Endothelial cell of umbilical vein (primary cell): ENCODE results near the gene SIAH3. TPM values are rescaled to one million over a fixed set of nuclear protein-coding genes. Genes with fewer than 3 reads are reported as not detected.
"Not testable (repeated sequence)": the region's sequence is repeated elsewhere in the genome, so short reads cannot be mapped to it uniquely, and the experiment has no call there.

Experiments used
- BruUV-seq: library from RNA; stranded (reverse); fragments of 400-500 nt; replicated peaks from 2 replicates; lab custom pipeline; 2021; lab: Mats Ljungman, UMichigan
- CTCF ChIA-PET: fragments of 300-600, 350-600 bp; sonication (Branson Sonifier 250); formaldehyde crosslinking; loops from one replicate; lab custom pipeline; 2021; ENCODE audit warnings: antibody characterized with exemption, inconsistent platforms; lab: Charles Lee
- POLR2A ChIA-PET: fragments of 300-600, 350-600 bp; sonication (Branson Sonifier 250); formaldehyde crosslinking; loops from one replicate; lab custom pipeline; 2021; ENCODE audit warnings: antibody characterized with exemption, inconsistent platforms; lab: Charles Lee
- DNase-seq: peaks from one replicate; pipeline ENCODE4 v3.0.0-alpha.2; 2011; ENCODE audit warnings: low read depth, low spot score
- FAIRE-seq: peaks from 2 replicates; lab custom pipeline; 2011; peaks lifted over from hg19 to GRCh38; lab: Jason Lieb, UNC
- H2AFZ ChIP-seq: 2 replicates; pipeline ENCODE4 v1.6.0; 2012; ENCODE audit warnings: low read depth, low read length, control low read depth, inconsistent platforms
- H3K27ac ChIP-seq: 2 replicates; pipeline ENCODE4 v1.5.1; 2011; ENCODE audit warnings: low read depth, mild to moderate bottlenecking, control low read depth, low read length, moderate library complexity; ENCODE audit not compliant: insufficient read depth
- H3K27me3 ChIP-seq, 2 experiments: 2 replicates each; pipeline versions ENCODE4 v1.6.0 to v1.6.1; 2011; ENCODE audit warnings: low read length in 2 of 2, mixed read lengths in 1 of 2; ENCODE audit not compliant: control insufficient read depth in 2 of 2, insufficient read depth in 2 of 2
- H3K36me3 ChIP-seq, 2 experiments: 2 replicates in 1 of 2; 3 replicates in 1 of 2; pipeline ENCODE4 v1.5.1; 2011; ENCODE audit warnings: low read length in 2 of 2, mild to moderate bottlenecking in 1 of 2, moderate library complexity in 1 of 2; ENCODE audit not compliant: control insufficient read depth in 2 of 2, insufficient read depth in 2 of 2; ENCODE audit errors: extremely low read depth in 1 of 2
- H3K4me1 ChIP-seq: 3 replicates; pipeline ENCODE4 v1.5.1; 2011; ENCODE audit warnings: mild to moderate bottlenecking, low read length; ENCODE audit not compliant: control insufficient read depth, insufficient read depth; ENCODE audit errors: extremely low read depth
- H3K4me2 ChIP-seq: 2 replicates; pipeline ENCODE4 v1.6.1; 2011; ENCODE audit warnings: low read length, control low read depth, mixed read lengths; ENCODE audit not compliant: insufficient read depth
- H3K4me3 ChIP-seq, 3 experiments: fragments of 200-600 bp in 1 of 3; sonication (generic), shearing (Covaris generic) in 1 of 3; replicated peaks in 1 of 3; 2 replicates each; pipeline ENCODE4 v1.5.1; 2011 to 2016; ENCODE audit warnings: control low read depth in 3 of 3, low read length in 3 of 3, mild to moderate bottlenecking in 2 of 3, inconsistent platforms in 1 of 3, low read depth in 1 of 3, moderate library complexity in 1 of 3; ENCODE audit not compliant: insufficient read depth in 1 of 3
- H3K79me2 ChIP-seq: 2 replicates; pipeline ENCODE4 v1.6.0; 2012; ENCODE audit warnings: low read length, inconsistent platforms; ENCODE audit not compliant: control insufficient read depth, insufficient read depth
- H3K9ac ChIP-seq: replicated peaks from 2 replicates; pipeline ENCODE3; 2011; ENCODE audit warnings: low read length, control low read depth; ENCODE audit not compliant: insufficient read depth; ENCODE audit errors: extremely low read depth
- H3K9me1 ChIP-seq: replicated peaks from 3 replicates; pipeline ENCODE4 v1.6.0; 2011; ENCODE audit warnings: mild to moderate bottlenecking, low read length; ENCODE audit not compliant: control insufficient read depth, insufficient read depth; ENCODE audit errors: extremely low read depth
- H3K9me3 ChIP-seq: replicated peaks from 2 replicates; pipeline ENCODE4 v1.5.1; 2012; ENCODE audit warnings: low read length, inconsistent platforms; ENCODE audit not compliant: control insufficient read depth, insufficient read depth
- H4K20me1 ChIP-seq: replicated peaks from 2 replicates; pipeline ENCODE3; 2011; ENCODE audit warnings: mild to moderate bottlenecking, low read length; ENCODE audit not compliant: control insufficient read depth, insufficient read depth; ENCODE audit errors: extremely low read depth
- EZH2 ChIP-seq: IDR thresholded peaks from 2 replicates; pipeline ENCODE4 v1.6.1; 2012; ENCODE audit warnings: borderline replicate concordance, low read depth, mild to moderate bottlenecking, moderate library complexity, low read length, inconsistent platforms; ENCODE audit not compliant: severe bottlenecking
- FOS ChIP-seq: IDR thresholded peaks from 2 replicates; pipeline ENCODE4 v1.6.1; 2011; ENCODE audit warnings: mild to moderate bottlenecking, low read length, moderate library complexity, borderline replicate concordance; ENCODE audit not compliant: insufficient read depth
- GATA2 ChIP-seq: IDR thresholded peaks from 2 replicates; pipeline ENCODE4 v1.7.0; 2011; ENCODE audit warnings: low read depth, mild to moderate bottlenecking, moderate library complexity, mixed read lengths, low read length; ENCODE audit not compliant: insufficient read length, insufficient read depth
- JUN ChIP-seq: IDR thresholded peaks from 2 replicates; pipeline ENCODE4 v1.6.1; 2011; ENCODE audit warnings: borderline replicate concordance, low read depth; ENCODE audit not compliant: insufficient read length, insufficient read depth
- POLR2A ChIP-seq: IDR thresholded peaks from 2 replicates; pipeline ENCODE4 v1.6.1; 2012; ENCODE audit warnings: low read depth, mild to moderate bottlenecking, control low read depth, low read length
- dilution Hi-C: fragments of 300-500 bp; cut with MboI; formaldehyde crosslinking; loops from one replicate; pipeline ENCODE4 v1.15.0; 2019; ENCODE audit warnings: low sequenced_read_pairs; ENCODE audit not compliant: extremely low pct_ligation_motif_present
- intact Hi-C: fragments of 100-400 bp; cut with micrococcal nuclease; formaldehyde crosslinking; loops from one replicate; pipeline ENCODE4 v1.10.0; 2022
- polyA plus RNA-seq, 4 experiments: library from polyadenylated mRNA; depleted of rRNA in 3 of 4; stranded (reverse) in 3 of 4; unstranded in 1 of 4; fragments of >200 nt; gene quantifications; 2 replicates each; pipeline versions ENCODE4 v1.2.1 to v1.2.3, GENCODE V29; 2011 to 2012; ENCODE audit warnings: missing spikeins in 1 of 4
- total RNA-seq: library from RNA; stranded (reverse); gene quantifications from 2 replicates; pipeline ENCODE4 v1.2.3, GENCODE V29; 2021

SIAH3 gene
- total and polyA plus RNA-seq, 2 donors (not counting 3 experiments of a cell fraction or from before 2014, with no cell fraction given) = 0.03 TPM; not detected in 1

DNA sequence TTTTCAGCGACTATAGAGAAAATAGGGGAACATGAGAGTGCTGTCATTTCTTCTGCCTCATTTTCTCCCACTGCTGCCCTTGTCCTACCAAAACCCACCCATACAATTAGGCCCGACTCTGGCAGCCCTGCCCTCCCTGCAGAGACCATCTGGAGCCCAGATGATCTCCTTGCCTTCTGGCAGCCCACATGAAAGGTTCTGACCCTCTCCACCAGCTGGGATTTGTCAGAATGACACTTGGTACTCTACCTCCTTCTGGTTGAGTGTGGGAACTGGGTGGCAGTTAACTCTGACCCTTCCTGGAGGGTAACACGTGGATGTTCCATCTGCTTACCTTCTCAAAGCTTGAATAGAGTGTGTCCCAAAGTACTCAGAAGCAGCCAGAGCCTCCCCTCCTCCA lies 21.0 kb upstream of the SIAH3 start:
- Histone ChIP-seq H3K27ac (no peak overlapping the region), H4K20me1 (no peaks in the 10 kb centered on the region), H3K9ac (no peak overlapping the region), H2AFZ (no peak overlapping the region), H3K4me3 (no peak overlapping the region), H3K79me2 (no peaks in the 10 kb centered on the region), H3K9me1 (no peaks in the 10 kb centered on the region), H3K36me3 (no peaks in the 10 kb centered on the region), H3K4me1 (peaks cover 8% of the 10 kb centered on the region), H3K9me3 (no peaks in the 10 kb centered on the region), H3K4me2 (no peak overlapping the region), H3K27me3 (peaks cover 0 to 2% of the 10 kb centered on the region in 2 experiments)
- TF ChIP-seq POLR2A = no peak
- TF ChIP-seq GATA2 = no peak
- TF ChIP-seq FOS = no peak
- TF ChIP-seq EZH2 = no peak
- no peak for TF ChIP-seq JUN
- CTCF ChIA-PET = no interaction called here
- BruUV-seq = no TSS peak
- dilution Hi-C loops = no loop called here
- no peak for DNase-seq
- POLR2A ChIA-PET = no interaction called here
- intact Hi-C loops = no loop called here
- no peak for FAIRE-seq

DNA sequence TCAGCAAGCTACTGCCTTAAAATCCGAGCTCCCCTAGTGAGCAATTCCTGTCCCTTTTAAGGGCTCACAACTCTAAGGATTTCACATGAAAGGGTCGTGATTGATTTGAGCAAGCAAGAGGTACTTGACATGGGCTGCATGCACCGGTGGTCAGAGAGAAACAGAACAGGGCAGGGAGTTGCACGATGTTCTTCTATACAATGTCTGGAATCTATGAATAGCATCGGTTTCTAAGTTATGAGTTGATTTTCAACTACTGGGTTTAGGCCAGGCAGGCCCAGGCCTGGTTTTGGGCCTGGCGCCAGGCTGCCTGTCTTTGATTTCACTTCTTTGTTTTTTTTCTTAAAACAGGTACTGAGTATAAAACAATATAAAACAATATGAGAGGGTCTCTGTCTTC lies 19.6 kb upstream of the SIAH3 start:
- CTCF ChIA-PET, H3K27me3 ChIP-seq, H3K36me3 ChIP-seq, H3K79me2 ChIP-seq, intact Hi-C loops, BruUV-seq, DNase-seq, H2AFZ ChIP-seq, H3K9ac ChIP-seq, H3K4me1 ChIP-seq, H3K4me3 ChIP-seq, dilution Hi-C loops, POLR2A ChIA-PET, H3K9me1 ChIP-seq, H4K20me1 ChIP-seq, H3K27ac ChIP-seq, H3K9me3 ChIP-seq, FAIRE-seq, H3K4me2 ChIP-seq: not testable (repeated sequence)
